Adrenal gland (tissue), 5 donors: ENCODE results near the gene GRWD1.

Experiments used
- POLR2A ChIP-seq, 2 donors: fragments of 450-650 bp; IDR thresholded peaks; one replicate each; pipeline ENCODE4 v1.6.1; 2017; ENCODE audit warnings: antibody characterized with exemption in 2 of 2, mild to moderate bottlenecking in 2 of 2, moderate library complexity in 1 of 2
- TF ChIP-seq, protein P1 (sequence below), 6 experiments: fragments of 450-650 bp in 4 of 6; fragments of 200-600 bp in 2 of 6; sonication (generic) in 1 of 6; IDR thresholded peaks; 1 replicate in 5 of 6; 2 replicates in 1 of 6; pipeline versions ENCODE4 v1.5.1 to v1.8.0; 2016 to 2021; ENCODE audit warnings: antibody characterized with exemption in 6 of 6, mild to moderate bottlenecking in 2 of 6, moderate library complexity in 1 of 6
- donor health status: DM: no; HTN: no; CAD: no.

DNA sequence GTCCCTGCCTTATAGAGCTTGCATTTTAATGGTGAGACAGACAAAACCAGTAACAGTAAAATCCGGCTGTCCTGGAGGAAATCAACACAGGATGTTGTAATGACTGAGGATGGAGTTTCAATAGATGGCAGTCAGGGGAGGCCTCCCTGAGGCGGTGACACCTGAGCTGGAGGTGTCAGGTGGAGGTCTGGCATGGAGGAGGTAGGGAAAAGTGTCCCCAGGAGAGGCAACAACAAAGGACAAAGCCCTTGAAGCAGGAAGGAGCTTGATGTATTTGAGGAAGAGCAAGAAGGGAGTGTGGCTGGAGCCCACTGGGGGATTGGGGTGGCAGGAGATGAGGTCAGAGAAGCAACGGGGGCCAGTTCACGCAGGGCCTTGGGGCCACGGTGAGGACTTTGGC lies 44.5 kb upstream of the GRWD1 start:
- TF ChIP-seq, protein P1, sequence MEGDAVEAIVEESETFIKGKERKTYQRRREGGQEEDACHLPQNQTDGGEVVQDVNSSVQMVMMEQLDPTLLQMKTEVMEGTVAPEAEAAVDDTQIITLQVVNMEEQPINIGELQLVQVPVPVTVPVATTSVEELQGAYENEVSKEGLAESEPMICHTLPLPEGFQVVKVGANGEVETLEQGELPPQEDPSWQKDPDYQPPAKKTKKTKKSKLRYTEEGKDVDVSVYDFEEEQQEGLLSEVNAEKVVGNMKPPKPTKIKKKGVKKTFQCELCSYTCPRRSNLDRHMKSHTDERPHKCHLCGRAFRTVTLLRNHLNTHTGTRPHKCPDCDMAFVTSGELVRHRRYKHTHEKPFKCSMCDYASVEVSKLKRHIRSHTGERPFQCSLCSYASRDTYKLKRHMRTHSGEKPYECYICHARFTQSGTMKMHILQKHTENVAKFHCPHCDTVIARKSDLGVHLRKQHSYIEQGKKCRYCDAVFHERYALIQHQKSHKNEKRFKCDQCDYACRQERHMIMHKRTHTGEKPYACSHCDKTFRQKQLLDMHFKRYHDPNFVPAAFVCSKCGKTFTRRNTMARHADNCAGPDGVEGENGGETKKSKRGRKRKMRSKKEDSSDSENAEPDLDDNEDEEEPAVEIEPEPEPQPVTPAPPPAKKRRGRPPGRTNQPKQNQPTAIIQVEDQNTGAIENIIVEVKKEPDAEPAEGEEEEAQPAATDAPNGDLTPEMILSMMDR (IDR thresholded peaks at IDR 0.05): no peak
- no peak for TF ChIP-seq POLR2A (IDR thresholded peaks at IDR 0.05)
